ENCODE results near the gene USF3. TPM values are rescaled to one million over a fixed set of nuclear protein-coding genes. Genes with fewer than 3 reads are reported as not detected.

USF3 gene
- polyA plus RNA-seq, 1 donor from 2014 or later, result 15.4 TPM

GRCh38 chr3:113660458-113660857 is 36.0 kb downstream of the USF3 start:
- H2AFZ ChIP-seq (ENCODE audit: low read depth, low read length), result no peak overlapping the region
- H3K4me2 ChIP-seq (ENCODE audit: low read length), result no peak overlapping the region

GRCh38 chr3:113659996-113660395 is 36.4 kb downstream of the USF3 start:
- Histone ChIP-seq H3F3A (ENCODE audit: insufficient read depth, low read length, poor library complexity, severe bottlenecking) (no peaks in the 10 kb centered on the region), H3K27ac (ENCODE audit: low read length) (no peak overlapping the region), H3K4me2 (ENCODE audit: low read length) (no peak overlapping the region), H3K4me3 (ENCODE audit: low read length) (no peak overlapping the region), H3K9me3 (ENCODE audit: low read length) (no peaks in the 10 kb centered on the region), H3K36me3 (ENCODE audit: insufficient read depth, low read length) (peaks cover 16% of the 10 kb centered on the region), H3K9me2 (ENCODE audit: insufficient read depth, low read length) (no peaks in the 10 kb centered on the region), H4K20me1 (ENCODE audit: insufficient read depth) (no peaks in the 10 kb centered on the region), H3K9ac (ENCODE audit: low read length) (no peak overlapping the region), H3K27me3 (ENCODE audit: insufficient read depth, low read depth, low read length) (no peaks in the 10 kb centered on the region), H2AFZ (ENCODE audit: low read depth, low read length) (no peak overlapping the region), H3K79me2 (replicated peaks; ENCODE audit: insufficient read depth, low read length) (no peaks in the 10 kb centered on the region)
- TF ChIP-seq REST (IDR thresholded peaks at IDR 0.05; ENCODE audit: borderline replicate concordance) (no peak), TAF1 (IDR thresholded peaks at IDR 0.05; ENCODE audit: low read depth) (no peak), SMC3 (conservative IDR thresholded peaks at IDR 0.05; ENCODE audit: poor library complexity) (no peak), POLR2AphosphoS5 (IDR thresholded peaks at IDR 0.05) (no peak)

More at GRCh38 chr3:113660458-113660857, 36.0 kb downstream of the USF3 start:
- no peaks in the 10 kb centered on the region for H3K79me2 ChIP-seq (replicated peaks; ENCODE audit: insufficient read depth, low read length)
- no peak overlapping the region for H3K4me3 ChIP-seq (ENCODE audit: low read length)
- no peak overlapping the region for H3K9ac ChIP-seq (ENCODE audit: low read length)
- no peaks in the 10 kb centered on the region for H3F3A ChIP-seq (ENCODE audit: insufficient read depth, low read length, poor library complexity, severe bottlenecking)
- H3K27me3 ChIP-seq (ENCODE audit: insufficient read depth, low read depth, low read length), result no peaks in the 10 kb centered on the region
- H3K36me3 ChIP-seq (ENCODE audit: insufficient read depth, low read length), result peaks cover 16% of the 10 kb centered on the region
- TF ChIP-seq RAD21 (conservative IDR thresholded peaks at IDR 0.05) (no peak), EP300 (conservative IDR thresholded peaks at IDR 0.05; ENCODE audit: poor library complexity, severe bottlenecking) (no peak), CTCF (IDR thresholded peaks at IDR 0.05; ENCODE audit: poor library complexity, severe bottlenecking) (no peak), MXI1 (conservative IDR thresholded peaks at IDR 0.05; ENCODE audit: poor library complexity, severe bottlenecking) (no peak)
- H4K20me1 ChIP-seq (ENCODE audit: insufficient read depth), result no peaks in the 10 kb centered on the region
- no peaks in the 10 kb centered on the region for H3K9me2 ChIP-seq (ENCODE audit: insufficient read depth, low read length)
- no peak overlapping the region for H3K27ac ChIP-seq (ENCODE audit: low read length)
- H3K9me3 ChIP-seq (ENCODE audit: low read length), result no peaks in the 10 kb centered on the region

- Histone ChIP-seq H3K27me3 (ENCODE audit: insufficient read depth, low read depth, low read length) (no peaks in the 10 kb centered on the region), H3K4me2 (ENCODE audit: low read length) (no peak overlapping the region), H4K20me1 (ENCODE audit: insufficient read depth) (no peaks in the 10 kb centered on the region), H3K79me2 (replicated peaks; ENCODE audit: insufficient read depth, low read length) (no peaks in the 10 kb centered on the region), H3K27ac (ENCODE audit: low read length) (no peak overlapping the region), H3F3A (ENCODE audit: insufficient read depth, low read length, poor library complexity, severe bottlenecking) (no peaks in the 10 kb centered on the region), H3K4me3 (ENCODE audit: low read length) (no peak overlapping the region), H2AFZ (ENCODE audit: low read depth, low read length) (no peak overlapping the region), H3K9me2 (ENCODE audit: insufficient read depth, low read length) (no peaks in the 10 kb centered on the region), H3K9ac (ENCODE audit: low read length) (no peak overlapping the region), H3K36me3 (ENCODE audit: insufficient read depth, low read length) (peaks cover 16% of the 10 kb centered on the region), H3K9me3 (ENCODE audit: low read length) (no peaks in the 10 kb centered on the region)
- no peak for TF ChIP-seq EP300 (conservative IDR thresholded peaks at IDR 0.05; ENCODE audit: poor library complexity, severe bottlenecking)
- TF ChIP-seq REST (IDR thresholded peaks at IDR 0.05; ENCODE audit: borderline replicate concordance), result no peak
Observed at GRCh38 chr3:113659101-113659541, 37.3 kb downstream of the USF3 start.

Data from neural cell (in vitro differentiated cells).